Nephron progenitor cell (in vitro differentiated cells): ENCODE measurements around the gene PKP4.

Source experiments
- DNase-seq: peaks from one replicate; pipeline ENCODE4 v3.0.0; 2021
- H3K27ac Mint-ChIP-seq: 2 replicates; pipeline ENCODE4 v1.8.0; 2021; ENCODE audit warnings: mild to moderate bottlenecking, moderate library complexity, mixed read lengths
- H3K27me3 Mint-ChIP-seq: 2 replicates; pipeline ENCODE4 v1.8.0; 2021; ENCODE audit warnings: mild to moderate bottlenecking, low read depth, mixed read lengths; ENCODE audit not compliant: poor library complexity
- H3K36me3 Mint-ChIP-seq: 2 replicates; pipeline ENCODE4 v1.8.0; 2021; ENCODE audit warnings: low read depth, mixed read lengths
- H3K4me1 Mint-ChIP-seq: 2 replicates; pipeline ENCODE4 v1.8.0; 2021; ENCODE audit warnings: mixed read lengths
- H3K4me3 Mint-ChIP-seq: 2 replicates; pipeline ENCODE4 v1.8.0; 2021; ENCODE audit warnings: mild to moderate bottlenecking, moderate library complexity, mixed read lengths
- H3K9me3 Mint-ChIP-seq: 2 replicates; pipeline ENCODE4 v1.8.0; 2021; ENCODE audit warnings: mild to moderate bottlenecking, moderate library complexity, mixed read lengths
- TF ChIP-seq, protein P1 (sequence below): fragments of 200-600 bp; sonication (generic); IDR thresholded peaks from 2 replicates; pipeline ENCODE4 v1.5.0; 2021; ENCODE audit warnings: antibody characterized with exemption

The PKP4 gene

GRCh38 chr2:158511706-158512105 lies 55.0 kb downstream of the PKP4 start:
- no peak for DNase-seq
- Mint-ChIP-seq H3K4me1 (peaks cover 39% of the 10 kb centered on the region), H3K27me3 (no peaks in the 10 kb centered on the region), H3K9me3 (no peaks in the 10 kb centered on the region), H3K27ac (no peak overlapping the region), H3K4me3 (no peak overlapping the region), H3K36me3 (peaks cover 32% of the 10 kb centered on the region)
- TF ChIP-seq, protein P1, sequence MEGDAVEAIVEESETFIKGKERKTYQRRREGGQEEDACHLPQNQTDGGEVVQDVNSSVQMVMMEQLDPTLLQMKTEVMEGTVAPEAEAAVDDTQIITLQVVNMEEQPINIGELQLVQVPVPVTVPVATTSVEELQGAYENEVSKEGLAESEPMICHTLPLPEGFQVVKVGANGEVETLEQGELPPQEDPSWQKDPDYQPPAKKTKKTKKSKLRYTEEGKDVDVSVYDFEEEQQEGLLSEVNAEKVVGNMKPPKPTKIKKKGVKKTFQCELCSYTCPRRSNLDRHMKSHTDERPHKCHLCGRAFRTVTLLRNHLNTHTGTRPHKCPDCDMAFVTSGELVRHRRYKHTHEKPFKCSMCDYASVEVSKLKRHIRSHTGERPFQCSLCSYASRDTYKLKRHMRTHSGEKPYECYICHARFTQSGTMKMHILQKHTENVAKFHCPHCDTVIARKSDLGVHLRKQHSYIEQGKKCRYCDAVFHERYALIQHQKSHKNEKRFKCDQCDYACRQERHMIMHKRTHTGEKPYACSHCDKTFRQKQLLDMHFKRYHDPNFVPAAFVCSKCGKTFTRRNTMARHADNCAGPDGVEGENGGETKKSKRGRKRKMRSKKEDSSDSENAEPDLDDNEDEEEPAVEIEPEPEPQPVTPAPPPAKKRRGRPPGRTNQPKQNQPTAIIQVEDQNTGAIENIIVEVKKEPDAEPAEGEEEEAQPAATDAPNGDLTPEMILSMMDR = no peak

DNA sequence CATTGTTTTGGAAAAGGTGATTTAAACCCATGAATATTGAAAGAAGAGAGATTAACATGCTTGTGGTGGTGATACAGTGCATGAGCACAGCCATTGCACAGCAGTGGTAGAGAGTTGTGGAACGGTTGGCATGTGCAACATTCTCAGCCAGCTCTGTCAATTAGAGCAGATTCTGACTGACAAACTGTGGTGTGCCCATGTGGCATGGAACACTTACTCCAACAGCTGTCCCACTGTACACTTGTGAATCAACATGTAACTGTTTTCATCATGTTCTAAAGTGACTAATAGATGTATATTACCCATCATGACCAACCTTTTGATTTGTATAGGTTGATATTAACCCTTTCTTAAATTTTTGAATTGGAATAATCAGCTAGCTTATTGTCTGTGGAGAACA lies 55.6 kb downstream of the PKP4 start:
- Mint-ChIP-seq H3K27me3 (no peaks in the 10 kb centered on the region), H3K27ac (no peak overlapping the region), H3K9me3 (no peaks in the 10 kb centered on the region), H3K36me3 (peaks cover 32% of the 10 kb centered on the region), H3K4me3 (no peak overlapping the region), H3K4me1 (peaks cover 36% of the 10 kb centered on the region)
- DNase-seq = no peak
- TF ChIP-seq, protein P1 = no peak

DNA sequence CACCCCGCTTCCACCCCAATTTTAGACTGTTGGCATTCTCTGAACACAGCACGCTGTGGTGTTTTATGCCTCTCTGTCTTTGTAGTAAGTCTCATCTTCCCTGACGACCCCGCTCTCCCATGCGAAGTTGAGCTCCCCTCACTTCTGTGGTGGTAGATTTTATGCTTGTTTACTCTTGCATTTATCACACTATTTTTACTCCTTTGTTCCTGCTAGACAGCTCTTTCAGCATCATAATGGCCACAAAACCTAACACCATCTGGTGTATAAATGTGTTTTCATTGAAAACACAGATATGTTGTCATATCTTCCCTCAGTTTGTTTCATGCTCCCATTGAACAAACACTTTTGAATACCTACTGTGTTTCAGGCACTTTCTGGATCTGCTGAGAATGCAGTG lies 57.1 kb downstream of the PKP4 start:
- TF ChIP-seq, protein P1 = no peak
- Mint-ChIP-seq H3K27ac (peak overlapping the region; percentile 94), H3K27me3 (no peaks in the 10 kb centered on the region), H3K4me3 (no peak overlapping the region), H3K4me1 (peaks cover 44% of the 10 kb centered on the region), H3K36me3 (peaks cover 27% of the 10 kb centered on the region), H3K9me3 (no peaks in the 10 kb centered on the region)
- DNase-seq = no peak

- DNase-seq = no peak
- peak overlapping the region; percentile 91 for H3K27ac Mint-ChIP-seq
- TF ChIP-seq, protein P1 = no peak
- H3K4me3 Mint-ChIP-seq = no peak overlapping the region
- H3K36me3 Mint-ChIP-seq = peaks cover 50% of the 10 kb centered on the region
- H3K27me3 Mint-ChIP-seq = peaks cover 3% of the 10 kb centered on the region
- H3K9me3 Mint-ChIP-seq = peaks cover 22% of the 10 kb centered on the region
- H3K4me1 Mint-ChIP-seq = peaks cover 40% of the 10 kb centered on the region
Observed at GRCh38 chr2:158518084-158518483, 61.3 kb downstream of the PKP4 start.

DNA sequence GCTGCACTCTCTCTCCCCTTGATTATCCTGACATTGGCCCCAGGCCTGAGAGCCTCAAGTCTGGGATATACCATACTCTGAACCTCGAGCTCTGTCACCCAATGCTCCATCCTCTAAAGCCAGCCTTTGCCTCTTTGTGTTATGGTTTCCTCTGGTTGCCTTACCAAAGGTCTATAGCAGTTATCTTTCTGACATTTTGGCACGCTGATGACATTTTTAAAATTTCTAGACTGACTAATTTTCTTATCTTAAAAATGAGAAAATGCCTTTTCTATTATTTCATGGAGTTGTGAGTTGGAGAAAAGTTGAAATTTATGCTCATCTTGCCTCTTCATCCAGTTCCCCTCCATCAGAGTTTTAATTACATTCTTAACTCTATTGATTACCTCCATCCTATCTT lies 62.7 kb downstream of the PKP4 start:
- Mint-ChIP-seq H3K9me3 (peaks cover 22% of the 10 kb centered on the region), H3K4me3 (no peak overlapping the region), H3K4me1 (peaks cover 28% of the 10 kb centered on the region), H3K27ac (peak overlapping the region; percentile 40), H3K27me3 (peaks cover 3% of the 10 kb centered on the region), H3K36me3 (peaks cover 36% of the 10 kb centered on the region)
- DNase-seq = no peak
- TF ChIP-seq, protein P1 = no peak

GRCh38 chr2:158529379-158530259 lies 72.9 kb downstream of the PKP4 start:
- H3K9me3 Mint-ChIP-seq = peaks cover 4% of the 10 kb centered on the region
- DNase-seq = no peak
- no peak overlapping the region for H3K4me3 Mint-ChIP-seq
- peak overlapping the region; percentile 55 for H3K27ac Mint-ChIP-seq
- H3K4me1 Mint-ChIP-seq = peaks cover 3% of the 10 kb centered on the region
- TF ChIP-seq, protein P1 = no peak
- no peaks in the 10 kb centered on the region for H3K27me3 Mint-ChIP-seq
- H3K36me3 Mint-ChIP-seq = peaks cover 12% of the 10 kb centered on the region
